ENCODE measurements around the gene NKD2. TPM values are rescaled to one million over a fixed set of nuclear protein-coding genes. Genes with fewer than 3 reads are reported as not detected.

The NKD2 gene
- total RNA-seq, 1 experiment from 2014 or later, result 20.4 TPM

DNA sequence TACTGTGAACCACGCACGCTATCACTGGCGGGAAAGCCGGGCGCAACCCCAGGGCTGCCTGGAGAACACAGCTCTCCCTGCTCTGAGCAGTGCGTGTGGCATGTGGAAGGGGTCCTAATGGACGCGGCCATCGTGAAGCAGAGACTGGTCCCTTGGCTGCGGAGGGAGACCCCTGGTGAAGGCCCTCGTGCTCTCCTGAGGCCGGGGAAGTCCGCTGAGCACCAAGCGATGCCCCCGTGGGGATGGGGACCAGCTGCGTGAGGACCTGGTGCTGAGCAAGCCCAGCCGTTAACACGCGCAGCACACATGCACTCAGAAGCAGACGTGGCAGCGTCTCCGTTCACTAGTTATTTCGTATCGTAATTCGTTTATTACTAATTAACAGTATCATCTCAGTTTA lies 78.8 kb downstream of the NKD2 start:
- ChIA-PET POLR2A (no interaction called here), RAD21 (ENCODE audit: low non-redundant PET in 1 of 2, low total read pairs in 2 of 2, uncharacterized antibody in 2 of 2, unreplicated experiment in 2 of 2) (no interaction called here), CTCF (no interaction called here)
- Histone ChIP-seq H3K9ac (ENCODE audit: low read length) (no peak overlapping the region), H3K4me1 (ENCODE audit: control insufficient read depth in 1 of 2, insufficient read depth in 2 of 2, low read length in 2 of 2) (no peaks in the 10 kb centered on the region), H3K79me2 (ENCODE audit: insufficient read depth, low read length) (no peaks in the 10 kb centered on the region), H2AFZ (ENCODE audit: low read depth, low read length, poor library complexity, severe bottlenecking) (no peak overlapping the region), H3K4me2 (ENCODE audit: low read length) (no peak overlapping the region), H3K36me3 (ENCODE audit: control insufficient read depth in 1 of 2, insufficient read depth in 2 of 2, low read length in 2 of 2) (peaks cover 0 to 3% of the 10 kb centered on the region in 2 experiments; a peak in 1 of 4 replicates), H3K4me3 (replicated peaks in 1 of 2; ENCODE audit: low read depth in 1 of 2, low read length in 2 of 2) (no peak overlapping the region), H3K27ac (ENCODE audit: low read depth, low read length) (no peak overlapping the region), H3K9me3 (ENCODE audit: control insufficient read depth in 1 of 2, insufficient read depth in 1 of 2, low read depth in 1 of 2, low read length in 2 of 2) (no peaks in the 10 kb centered on the region), H3K9me2 (ENCODE audit: insufficient read depth) (no peaks in the 10 kb centered on the region), H4K20me1 (ENCODE audit: insufficient read depth) (no peaks in the 10 kb centered on the region), H3K27me3 (ENCODE audit: insufficient read depth, low read length) (no peaks in the 10 kb centered on the region)
- intact Hi-C loops (cut with micrococcal nuclease), result no loop called here
- TF ChIP-seq EZH2phosphoT487 (IDR thresholded peaks at IDR 0.05; ENCODE audit: borderline replicate concordance), result no peak
- TF ChIP-seq, protein P1, sequence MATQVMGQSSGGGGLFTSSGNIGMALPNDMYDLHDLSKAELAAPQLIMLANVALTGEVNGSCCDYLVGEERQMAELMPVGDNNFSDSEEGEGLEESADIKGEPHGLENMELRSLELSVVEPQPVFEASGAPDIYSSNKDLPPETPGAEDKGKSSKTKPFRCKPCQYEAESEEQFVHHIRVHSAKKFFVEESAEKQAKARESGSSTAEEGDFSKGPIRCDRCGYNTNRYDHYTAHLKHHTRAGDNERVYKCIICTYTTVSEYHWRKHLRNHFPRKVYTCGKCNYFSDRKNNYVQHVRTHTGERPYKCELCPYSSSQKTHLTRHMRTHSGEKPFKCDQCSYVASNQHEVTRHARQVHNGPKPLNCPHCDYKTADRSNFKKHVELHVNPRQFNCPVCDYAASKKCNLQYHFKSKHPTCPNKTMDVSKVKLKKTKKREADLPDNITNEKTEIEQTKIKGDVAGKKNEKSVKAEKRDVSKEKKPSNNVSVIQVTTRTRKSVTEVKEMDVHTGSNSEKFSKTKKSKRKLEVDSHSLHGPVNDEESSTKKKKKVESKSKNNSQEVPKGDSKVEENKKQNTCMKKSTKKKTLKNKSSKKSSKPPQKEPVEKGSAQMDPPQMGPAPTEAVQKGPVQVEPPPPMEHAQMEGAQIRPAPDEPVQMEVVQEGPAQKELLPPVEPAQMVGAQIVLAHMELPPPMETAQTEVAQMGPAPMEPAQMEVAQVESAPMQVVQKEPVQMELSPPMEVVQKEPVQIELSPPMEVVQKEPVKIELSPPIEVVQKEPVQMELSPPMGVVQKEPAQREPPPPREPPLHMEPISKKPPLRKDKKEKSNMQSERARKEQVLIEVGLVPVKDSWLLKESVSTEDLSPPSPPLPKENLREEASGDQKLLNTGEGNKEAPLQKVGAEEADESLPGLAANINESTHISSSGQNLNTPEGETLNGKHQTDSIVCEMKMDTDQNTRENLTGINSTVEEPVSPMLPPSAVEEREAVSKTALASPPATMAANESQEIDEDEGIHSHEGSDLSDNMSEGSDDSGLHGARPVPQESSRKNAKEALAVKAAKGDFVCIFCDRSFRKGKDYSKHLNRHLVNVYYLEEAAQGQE (IDR thresholded peaks at IDR 0.05; ENCODE audit: low read depth), result no peak
- DNase-seq (ENCODE audit: low read depth, low spot score) (no peak), ATAC-seq (no peak)
- BruUV-seq (replicated peaks), result no TSS peak

DNA sequence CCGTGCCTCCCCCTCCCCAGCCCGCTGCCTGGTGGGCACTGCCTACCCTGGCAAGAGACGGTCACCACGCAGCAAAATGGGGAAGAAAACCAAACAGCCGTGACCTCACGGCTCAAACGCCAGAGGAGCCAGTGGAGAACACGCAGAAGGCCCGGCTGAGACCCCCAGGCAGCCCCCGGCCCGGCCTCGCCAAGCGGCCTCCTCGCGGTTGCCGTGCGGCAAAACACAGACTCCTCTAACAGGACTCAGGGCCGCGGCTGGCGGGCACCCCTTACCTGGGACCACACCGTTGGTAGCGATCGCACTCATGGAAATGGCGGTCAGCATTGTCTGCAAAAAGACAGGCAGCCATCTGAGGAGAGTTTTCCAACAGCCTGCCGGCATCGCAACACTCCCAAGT lies 79.4 kb downstream of the NKD2 start:
- Histone ChIP-seq H3K4me2 (ENCODE audit: low read length) (no peak overlapping the region), H3K9me3 (ENCODE audit: control insufficient read depth in 1 of 2, insufficient read depth in 1 of 2, low read depth in 1 of 2, low read length in 2 of 2) (no peaks in the 10 kb centered on the region), H3K27ac (ENCODE audit: low read depth, low read length) (no peak overlapping the region), H3K9ac (ENCODE audit: low read length) (no peak overlapping the region), H2AFZ (ENCODE audit: low read depth, low read length, poor library complexity, severe bottlenecking) (no peak overlapping the region), H3K4me1 (ENCODE audit: control insufficient read depth in 1 of 2, insufficient read depth in 2 of 2, low read length in 2 of 2) (no peaks in the 10 kb centered on the region), H4K20me1 (ENCODE audit: insufficient read depth) (no peaks in the 10 kb centered on the region), H3K79me2 (ENCODE audit: insufficient read depth, low read length) (no peaks in the 10 kb centered on the region), H3K4me3 (replicated peaks in 1 of 2; ENCODE audit: low read depth in 1 of 2, low read length in 2 of 2) (no peak overlapping the region), H3K9me2 (ENCODE audit: insufficient read depth) (no peaks in the 10 kb centered on the region), H3K27me3 (ENCODE audit: insufficient read depth, low read length) (no peaks in the 10 kb centered on the region), H3K36me3 (ENCODE audit: control insufficient read depth in 1 of 2, insufficient read depth in 2 of 2, low read length in 2 of 2) (peaks cover 2 to 3% of the 10 kb centered on the region in 2 experiments; a peak in 1 of 4 replicates)
- CTCF ChIA-PET, result no interaction called here
- DNase-seq (ENCODE audit: low read depth, low spot score) (no peak), ATAC-seq (no peak)
- RAD21 ChIA-PET (ENCODE audit: low non-redundant PET in 1 of 2, low total read pairs in 2 of 2, uncharacterized antibody in 2 of 2, unreplicated experiment in 2 of 2), result no interaction called here
- intact Hi-C loops (cut with micrococcal nuclease), result no loop called here
- POLR2A ChIA-PET, result no interaction called here
- no TSS peak for BruUV-seq (replicated peaks)
- no peak for TF ChIP-seq POLR2A (IDR thresholded peaks at IDR 0.05; ENCODE audit: borderline replicate concordance, extremely low read depth, insufficient read depth, insufficient read length)
- no peak for TF ChIP-seq ZNF274 (IDR thresholded peaks at IDR 0.05; ENCODE audit: low read depth, low read length)
- no peak for TF ChIP-seq JUND (IDR thresholded peaks at IDR 0.05)
- TF ChIP-seq, protein P2, sequence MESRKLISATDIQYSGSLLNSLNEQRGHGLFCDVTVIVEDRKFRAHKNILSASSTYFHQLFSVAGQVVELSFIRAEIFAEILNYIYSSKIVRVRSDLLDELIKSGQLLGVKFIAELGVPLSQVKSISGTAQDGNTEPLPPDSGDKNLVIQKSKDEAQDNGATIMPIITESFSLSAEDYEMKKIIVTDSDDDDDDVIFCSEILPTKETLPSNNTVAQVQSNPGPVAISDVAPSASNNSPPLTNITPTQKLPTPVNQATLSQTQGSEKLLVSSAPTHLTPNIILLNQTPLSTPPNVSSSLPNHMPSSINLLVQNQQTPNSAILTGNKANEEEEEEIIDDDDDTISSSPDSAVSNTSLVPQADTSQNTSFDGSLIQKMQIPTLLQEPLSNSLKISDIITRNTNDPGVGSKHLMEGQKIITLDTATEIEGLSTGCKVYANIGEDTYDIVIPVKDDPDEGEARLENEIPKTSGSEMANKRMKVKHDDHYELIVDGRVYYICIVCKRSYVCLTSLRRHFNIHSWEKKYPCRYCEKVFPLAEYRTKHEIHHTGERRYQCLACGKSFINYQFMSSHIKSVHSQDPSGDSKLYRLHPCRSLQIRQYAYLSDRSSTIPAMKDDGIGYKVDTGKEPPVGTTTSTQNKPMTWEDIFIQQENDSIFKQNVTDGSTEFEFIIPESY (IDR thresholded peaks at IDR 0.05; ENCODE audit: extremely low read depth, insufficient replicate concordance, low read length), result no peak
- TF ChIP-seq ELF1 (IDR thresholded peaks at IDR 0.05; ENCODE audit: borderline replicate concordance, low read depth), result no peak
- no peak for TF ChIP-seq SRF (IDR thresholded peaks at IDR 0.05; ENCODE audit: low read depth)
- no peak for TF ChIP-seq SP1 (IDR thresholded peaks at IDR 0.05; ENCODE audit: low read depth)
- TF ChIP-seq RAD21 (IDR thresholded peaks at IDR 0.05; ENCODE audit: low read depth), result no peak
- TF ChIP-seq, protein P1 (IDR thresholded peaks at IDR 0.05; ENCODE audit: low read depth), result no peak
- TF ChIP-seq TCF7L2 (IDR thresholded peaks at IDR 0.05; ENCODE audit: borderline replicate concordance, extremely low read depth, insufficient read depth, insufficient read length), result no peak

Data from HCT116 (cell line).